WTC11 (cell line): ENCODE data around the gene COLQ. TPM values are rescaled to one million over a fixed set of nuclear protein-coding genes. Genes with fewer than 3 reads are reported as not detected.

Experiments
- ATAC-seq: fragments of 200-7000 bp; cut with Tn5 transposase; 2 replicates; pipeline ENCODE4 v1.10.0; 2021; ENCODE audit warnings: mild to moderate bottlenecking, moderate library complexity
- CTCF ChIA-PET: fragments of 300-600 bp; sonication (Branson Sonifier 250); formaldehyde crosslinking; loops from one replicate; lab custom pipeline; 2021; ENCODE audit warnings: antibody characterized with exemption; lab: Charles Lee
- POLR2A ChIA-PET: fragments of 350-600 bp; sonication (Branson Sonifier 250); formaldehyde crosslinking; loops from one replicate; lab custom pipeline; 2021; ENCODE audit warnings: antibody characterized with exemption; lab: Charles Lee
- DNase-seq: peaks from one replicate; pipeline ENCODE4 v3.0.0; 2021; ENCODE audit warnings: low spot score
- H3K27ac Mint-ChIP-seq: 2 replicates; pipeline ENCODE4 v1.8.0; 2021; ENCODE audit warnings: mixed read lengths
- H3K27me3 Mint-ChIP-seq: 2 replicates; pipeline ENCODE4 v1.8.0; 2021; ENCODE audit warnings: low read depth, mild to moderate bottlenecking, moderate library complexity, mixed read lengths
- H3K36me3 Mint-ChIP-seq: 2 replicates; pipeline ENCODE4 v1.8.0; 2021; ENCODE audit warnings: mixed read lengths
- H3K4me1 Mint-ChIP-seq: 2 replicates; pipeline ENCODE4 v1.8.0; 2022; ENCODE audit warnings: mixed read lengths
- H3K4me3 Mint-ChIP-seq: 2 replicates; pipeline ENCODE4 v1.8.0; 2021; ENCODE audit warnings: mild to moderate bottlenecking, moderate library complexity, mixed read lengths
- H3K9me3 Mint-ChIP-seq: 2 replicates; pipeline ENCODE4 v1.8.0; 2021; ENCODE audit warnings: mixed read lengths
- ELF4 ChIP-seq: sonication (generic); formaldehyde crosslinking; IDR thresholded peaks from 2 replicates; pipeline ENCODE4 v1.8.1; 2022; ENCODE audit warnings: low read depth, mild to moderate bottlenecking, moderate library complexity, missing genetic modification reagents
- FOXJ3 ChIP-seq: sonication (generic); formaldehyde crosslinking; IDR thresholded peaks from 2 replicates; pipeline ENCODE4 v1.9.0; 2021; ENCODE audit warnings: missing genetic modification reagents, mild to moderate bottlenecking, borderline replicate concordance
- FOXK1 ChIP-seq: sonication (generic); formaldehyde crosslinking; IDR thresholded peaks from 2 replicates; pipeline ENCODE4 v1.8.0; 2022; ENCODE audit warnings: mild to moderate bottlenecking, moderate library complexity, missing genetic modification reagents
- GTF2I ChIP-seq: fragments of 250-450 bp; sonication (Bioruptor Pico); conservative IDR thresholded peaks from 2 replicates; pipeline ENCODE4 v1.4.0; 2021; ENCODE audit warnings: mild to moderate bottlenecking
- JUN ChIP-seq: sonication (generic); formaldehyde crosslinking; IDR thresholded peaks from 2 replicates; pipeline ENCODE4 v1.8.0; 2023; ENCODE audit warnings: mild to moderate bottlenecking, missing genetic modification reagents
- KAT7 ChIP-seq: sonication (generic); formaldehyde crosslinking; IDR thresholded peaks from 2 replicates; pipeline ENCODE4 v1.8.1; 2023; ENCODE audit warnings: missing genetic modification reagents, mild to moderate bottlenecking, borderline replicate concordance
- NFYB ChIP-seq: sonication (generic); formaldehyde crosslinking; conservative IDR thresholded peaks from 2 replicates; pipeline ENCODE4 v1.8.0; 2022; ENCODE audit warnings: low read depth, missing genetic modification reagents
- NR3C1 ChIP-seq: sonication (generic); formaldehyde crosslinking; conservative IDR thresholded peaks from 2 replicates; pipeline ENCODE4 v1.8.1; 2023; ENCODE audit warnings: low read depth, mild to moderate bottlenecking, missing genetic modification reagents
- OVOL2 ChIP-seq: fragments of 250-450 bp; sonication (Bioruptor Pico); IDR thresholded peaks from 2 replicates; pipeline ENCODE4 v1.9.0; 2021; ENCODE audit warnings: mild to moderate bottlenecking, borderline replicate concordance
- RORB ChIP-seq: fragments of 250-450 bp; sonication (Bioruptor Pico); IDR thresholded peaks from 2 replicates; pipeline ENCODE4 v1.9.0; 2021; ENCODE audit warnings: mild to moderate bottlenecking
- SP1 ChIP-seq: sonication (generic); formaldehyde crosslinking; conservative IDR thresholded peaks from 2 replicates; pipeline ENCODE4 v1.8.1; 2022; ENCODE audit warnings: missing genetic modification reagents
- TEAD4 ChIP-seq: sonication (generic); formaldehyde crosslinking; IDR thresholded peaks from 2 replicates; pipeline ENCODE4 v1.8.0; 2022; ENCODE audit warnings: mild to moderate bottlenecking, missing genetic modification reagents
- ZNF219 ChIP-seq: sonication (generic); formaldehyde crosslinking; IDR thresholded peaks from 2 replicates; pipeline ENCODE4 v1.8.0; 2023; ENCODE audit warnings: missing genetic modification reagents, mild to moderate bottlenecking, borderline replicate concordance
- ZNF317 ChIP-seq: sonication (generic); formaldehyde crosslinking; IDR thresholded peaks from 2 replicates; pipeline ENCODE4 v1.8.1; 2023; ENCODE audit warnings: low read depth, mild to moderate bottlenecking, moderate library complexity, missing genetic modification reagents, borderline replicate concordance
- ZNF396 ChIP-seq: fragments of 250-450 bp; sonication (Bioruptor Pico); IDR thresholded peaks from 2 replicates; pipeline ENCODE4 v1.8.0; 2021; ENCODE audit warnings: mild to moderate bottlenecking, moderate library complexity, borderline replicate concordance
- ZNF423 ChIP-seq: fragments of 250-450 bp; sonication (Bioruptor Pico); IDR thresholded peaks from 2 replicates; pipeline ENCODE4 v2.1.2; 2022; ENCODE audit warnings: mild to moderate bottlenecking, moderate library complexity
- total RNA-seq: library from RNA; stranded (reverse); gene quantifications from 3 replicates; pipeline ENCODE4 v1.2.3, GENCODE V29; 2021
- TF ChIP-seq, protein P1 (sequence below): sonication (generic); formaldehyde crosslinking; IDR thresholded peaks from 2 replicates; pipeline ENCODE4 v1.8.1; 2022; ENCODE audit warnings: mild to moderate bottlenecking, moderate library complexity, missing genetic modification reagents
- TF ChIP-seq, protein P2 (sequence below): sonication (generic); formaldehyde crosslinking; IDR thresholded peaks from 2 replicates; pipeline ENCODE4 v1.8.1; 2023; ENCODE audit warnings: mild to moderate bottlenecking, missing genetic modification reagents, moderate library complexity
- TF ChIP-seq, protein P3 (sequence below): sonication (generic); formaldehyde crosslinking; IDR thresholded peaks from 2 replicates; pipeline ENCODE4 v1.8.1; 2023; ENCODE audit warnings: mild to moderate bottlenecking, missing genetic modification reagents, borderline replicate concordance
- TF ChIP-seq, protein P4 (sequence below): fragments of 250-450 bp; sonication (Bioruptor Pico); IDR thresholded peaks from 2 replicates; pipeline ENCODE4 v1.9.0; 2021; ENCODE audit warnings: moderate library complexity, mild to moderate bottlenecking, inconsistent platforms, borderline replicate concordance
- TF ChIP-seq, protein P5 (sequence below): sonication (generic); formaldehyde crosslinking; IDR thresholded peaks from 2 replicates; pipeline ENCODE4 v1.8.1; 2022; ENCODE audit warnings: mild to moderate bottlenecking, missing genetic modification reagents, moderate library complexity, borderline replicate concordance

COLQ gene
- total RNA-seq, 1 experiment from 2014 or later: 2.2 TPM

DNA sequence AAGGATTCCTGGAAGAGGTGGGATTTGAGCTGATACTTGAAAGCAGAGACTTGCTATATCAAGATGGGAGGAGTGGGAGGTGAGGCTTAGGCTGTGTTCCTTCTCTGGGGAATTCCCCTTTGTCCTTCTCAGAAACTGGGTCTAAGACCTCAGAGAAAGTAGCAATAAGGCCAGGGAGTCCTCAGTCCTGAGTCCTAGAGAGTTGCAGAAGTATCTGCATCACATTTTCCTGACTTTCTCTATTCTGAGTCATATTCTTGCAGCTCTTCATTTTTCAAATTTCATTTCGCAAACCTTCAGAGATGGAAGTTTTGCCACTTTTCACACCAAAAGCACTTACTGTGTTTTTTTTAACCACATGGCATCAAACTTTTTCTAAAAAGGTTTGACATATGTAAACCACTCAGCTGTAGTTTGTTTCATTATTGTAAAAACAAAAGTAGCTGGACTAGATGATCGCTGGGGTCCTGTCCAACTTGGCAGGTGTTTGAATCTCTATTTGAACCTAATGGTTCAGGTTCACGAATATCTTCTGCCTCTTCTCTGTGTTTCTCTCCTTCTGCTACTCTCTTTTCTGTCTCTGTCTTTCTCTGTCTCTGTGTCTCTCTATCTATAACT, 21.3 kb downstream of the COLQ start:
- Mint-ChIP-seq H3K27me3 (peaks cover 6% of the 10 kb centered on the region; the same call in 1 of the 2 replicates), H3K9me3 (no peaks in the 10 kb centered on the region), H3K27ac (no peak overlapping the region), H3K4me1 (peaks cover 17% of the 10 kb centered on the region), H3K36me3 (no peaks in the 10 kb centered on the region), H3K4me3 (no peak overlapping the region)
- ATAC-seq (no peak), DNase-seq (no peak)
- TF ChIP-seq ZNF219 (CRISPR knock-in tag) (no peak), FOXJ3 (CRISPR knock-in tag) (no peak), NR3C1 (CRISPR knock-in tag) (no peak), RORB (no peak), NFYB (CRISPR knock-in tag) (no peak), FOXK1 (CRISPR knock-in tag) (no peak), ZNF423 (CRISPR knock-in tag) (no peak)
- CTCF ChIA-PET: interaction anchor here (1.0 to 1.2 kb wide), 2 partner anchors 9 to 27 kb away, joined by 4 to 5 read pairs; no protein-coding TSS in a partner anchor
- POLR2A ChIA-PET: no interaction called here

DNA sequence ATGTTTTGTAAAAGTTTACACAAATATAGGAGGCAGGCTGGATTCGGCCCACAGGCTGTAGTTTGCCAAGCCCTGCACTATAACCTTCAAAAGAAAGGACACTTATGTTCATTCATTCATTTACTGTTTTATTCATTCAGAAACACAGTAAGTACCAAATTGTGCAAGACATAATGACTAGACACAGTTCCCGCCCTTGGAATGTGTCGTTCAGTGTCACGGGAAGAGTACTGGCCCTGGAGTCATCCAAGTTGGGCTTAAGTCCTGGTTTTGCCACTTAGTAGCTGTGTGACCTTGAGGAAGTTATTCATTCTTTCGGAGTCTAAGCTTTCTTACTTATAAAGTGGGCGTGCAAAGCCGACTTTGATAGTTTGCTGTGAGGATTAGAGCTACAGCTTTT, 22.0 kb downstream of the COLQ start:
- ATAC-seq (no peak), DNase-seq (no peak)
- POLR2A ChIA-PET: no interaction called here
- Mint-ChIP-seq H3K36me3 (no peaks in the 10 kb centered on the region), H3K27ac (no peak overlapping the region), H3K4me1 (peaks cover 20% of the 10 kb centered on the region), H3K4me3 (no peak overlapping the region)
- CTCF ChIA-PET: interaction anchor here (1.0 to 1.2 kb wide), 2 partner anchors 8 to 27 kb away, joined by 4 to 5 read pairs; no protein-coding TSS in a partner anchor
- TF ChIP-seq OVOL2 (CRISPR knock-in tag) (no peak), ELF4 (CRISPR knock-in tag) (no peak), ZNF396 (CRISPR knock-in tag) (no peak), ZNF219 (CRISPR knock-in tag) (no peak), JUN (CRISPR knock-in tag) (no peak), SP1 (no peak), KAT7 (CRISPR knock-in tag) (no peak), GTF2I (CRISPR knock-in tag) (no peak), ZNF317 (no peak), TEAD4 (CRISPR knock-in tag) (no peak), FOXJ3 (CRISPR knock-in tag) (no peak)
- TF ChIP-seq, protein P1, sequence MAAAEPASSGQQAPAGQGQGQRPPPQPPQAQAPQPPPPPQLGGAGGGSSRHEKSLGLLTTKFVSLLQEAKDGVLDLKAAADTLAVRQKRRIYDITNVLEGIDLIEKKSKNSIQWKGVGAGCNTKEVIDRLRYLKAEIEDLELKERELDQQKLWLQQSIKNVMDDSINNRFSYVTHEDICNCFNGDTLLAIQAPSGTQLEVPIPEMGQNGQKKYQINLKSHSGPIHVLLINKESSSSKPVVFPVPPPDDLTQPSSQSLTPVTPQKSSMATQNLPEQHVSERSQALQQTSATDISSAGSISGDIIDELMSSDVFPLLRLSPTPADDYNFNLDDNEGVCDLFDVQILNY (CRISPR knock-in tag): no peak
- TF ChIP-seq, protein P2, sequence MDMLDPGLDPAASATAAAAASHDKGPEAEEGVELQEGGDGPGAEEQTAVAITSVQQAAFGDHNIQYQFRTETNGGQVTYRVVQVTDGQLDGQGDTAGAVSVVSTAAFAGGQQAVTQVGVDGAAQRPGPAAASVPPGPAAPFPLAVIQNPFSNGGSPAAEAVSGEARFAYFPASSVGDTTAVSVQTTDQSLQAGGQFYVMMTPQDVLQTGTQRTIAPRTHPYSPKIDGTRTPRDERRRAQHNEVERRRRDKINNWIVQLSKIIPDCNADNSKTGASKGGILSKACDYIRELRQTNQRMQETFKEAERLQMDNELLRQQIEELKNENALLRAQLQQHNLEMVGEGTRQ (CRISPR knock-in tag): no peak
- TF ChIP-seq, protein P3, sequence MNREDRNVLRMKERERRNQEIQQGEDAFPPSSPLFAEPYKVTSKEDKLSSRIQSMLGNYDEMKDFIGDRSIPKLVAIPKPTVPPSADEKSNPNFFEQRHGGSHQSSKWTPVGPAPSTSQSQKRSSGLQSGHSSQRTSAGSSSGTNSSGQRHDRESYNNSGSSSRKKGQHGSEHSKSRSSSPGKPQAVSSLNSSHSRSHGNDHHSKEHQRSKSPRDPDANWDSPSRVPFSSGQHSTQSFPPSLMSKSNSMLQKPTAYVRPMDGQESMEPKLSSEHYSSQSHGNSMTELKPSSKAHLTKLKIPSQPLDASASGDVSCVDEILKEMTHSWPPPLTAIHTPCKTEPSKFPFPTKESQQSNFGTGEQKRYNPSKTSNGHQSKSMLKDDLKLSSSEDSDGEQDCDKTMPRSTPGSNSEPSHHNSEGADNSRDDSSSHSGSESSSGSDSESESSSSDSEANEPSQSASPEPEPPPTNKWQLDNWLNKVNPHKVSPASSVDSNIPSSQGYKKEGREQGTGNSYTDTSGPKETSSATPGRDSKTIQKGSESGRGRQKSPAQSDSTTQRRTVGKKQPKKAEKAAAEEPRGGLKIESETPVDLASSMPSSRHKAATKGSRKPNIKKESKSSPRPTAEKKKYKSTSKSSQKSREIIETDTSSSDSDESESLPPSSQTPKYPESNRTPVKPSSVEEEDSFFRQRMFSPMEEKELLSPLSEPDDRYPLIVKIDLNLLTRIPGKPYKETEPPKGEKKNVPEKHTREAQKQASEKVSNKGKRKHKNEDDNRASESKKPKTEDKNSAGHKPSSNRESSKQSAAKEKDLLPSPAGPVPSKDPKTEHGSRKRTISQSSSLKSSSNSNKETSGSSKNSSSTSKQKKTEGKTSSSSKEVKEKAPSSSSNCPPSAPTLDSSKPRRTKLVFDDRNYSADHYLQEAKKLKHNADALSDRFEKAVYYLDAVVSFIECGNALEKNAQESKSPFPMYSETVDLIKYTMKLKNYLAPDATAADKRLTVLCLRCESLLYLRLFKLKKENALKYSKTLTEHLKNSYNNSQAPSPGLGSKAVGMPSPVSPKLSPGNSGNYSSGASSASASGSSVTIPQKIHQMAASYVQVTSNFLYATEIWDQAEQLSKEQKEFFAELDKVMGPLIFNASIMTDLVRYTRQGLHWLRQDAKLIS (CRISPR knock-in tag): no peak
- TF ChIP-seq, protein P4, sequence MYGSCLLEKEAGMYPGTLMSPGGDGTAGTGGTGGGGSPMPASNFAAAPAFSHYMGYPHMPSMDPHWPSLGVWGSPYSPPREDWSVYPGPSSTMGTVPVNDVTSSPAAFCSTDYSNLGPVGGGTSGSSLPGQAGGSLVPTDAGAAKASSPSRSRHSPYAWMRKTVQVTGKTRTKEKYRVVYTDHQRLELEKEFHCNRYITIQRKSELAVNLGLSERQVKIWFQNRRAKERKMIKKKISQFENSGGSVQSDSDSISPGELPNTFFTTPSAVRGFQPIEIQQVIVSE (CRISPR knock-in tag): no peak
- TF ChIP-seq, protein P5, sequence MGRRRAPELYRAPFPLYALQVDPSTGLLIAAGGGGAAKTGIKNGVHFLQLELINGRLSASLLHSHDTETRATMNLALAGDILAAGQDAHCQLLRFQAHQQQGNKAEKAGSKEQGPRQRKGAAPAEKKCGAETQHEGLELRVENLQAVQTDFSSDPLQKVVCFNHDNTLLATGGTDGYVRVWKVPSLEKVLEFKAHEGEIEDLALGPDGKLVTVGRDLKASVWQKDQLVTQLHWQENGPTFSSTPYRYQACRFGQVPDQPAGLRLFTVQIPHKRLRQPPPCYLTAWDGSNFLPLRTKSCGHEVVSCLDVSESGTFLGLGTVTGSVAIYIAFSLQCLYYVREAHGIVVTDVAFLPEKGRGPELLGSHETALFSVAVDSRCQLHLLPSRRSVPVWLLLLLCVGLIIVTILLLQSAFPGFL (CRISPR knock-in tag): no peak
- TF ChIP-seq, all 79 proteins: peak for 0
- H3K9me3 Mint-ChIP-seq: no peaks in the 10 kb centered on the region
- H3K27me3 Mint-ChIP-seq: peaks cover 6% of the 10 kb centered on the region; the same call in 1 of the 2 replicates
